NCI-H2107 (cell line): Measurements from ENCODE around the gene DTX3L.
"Not testable (repeated sequence)": the region's sequence is repeated elsewhere in the genome, so short reads cannot be mapped to it uniquely, and the experiment has no call there.

Experiments used
- DNase-seq: peaks from one replicate; lab custom pipeline; 2025; lab: John Stamatoyannopoulos, UW

DTX3L gene

GRCh38 chr3:122562923-122563716 lies 1.0 kb upstream of the DTX3L start:
- DNase-seq = no peak

GRCh38 chr3:122563717-122564025 lies 467 bp upstream of the DTX3L start:
- peak; percentile 4 for DNase-seq

DNA sequence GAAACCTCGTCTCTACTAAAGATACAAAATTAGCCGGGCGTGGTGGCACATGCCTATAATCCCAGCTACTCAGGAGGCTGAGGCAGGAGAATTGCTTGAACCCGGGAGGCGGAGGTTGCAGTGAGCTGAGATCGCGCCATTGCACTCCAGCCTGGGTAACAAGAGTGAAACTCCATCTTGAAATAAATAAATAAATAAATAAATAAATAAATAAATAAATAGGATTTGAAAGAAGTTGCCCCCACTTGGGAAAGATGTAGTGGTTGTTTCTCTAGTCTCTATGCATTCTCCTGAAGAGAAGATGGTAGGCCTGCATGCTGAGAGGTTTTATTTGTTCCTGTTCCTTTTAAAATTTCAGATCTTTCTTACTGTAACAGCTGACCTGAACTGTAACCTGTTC lies 4.0 kb downstream of the DTX3L start:
- DNase-seq = not testable (repeated sequence)

- DNase-seq = no peak
Observed at GRCh38 chr3:122568755-122569154, 4.6 kb downstream of the DTX3L start.

DNA sequence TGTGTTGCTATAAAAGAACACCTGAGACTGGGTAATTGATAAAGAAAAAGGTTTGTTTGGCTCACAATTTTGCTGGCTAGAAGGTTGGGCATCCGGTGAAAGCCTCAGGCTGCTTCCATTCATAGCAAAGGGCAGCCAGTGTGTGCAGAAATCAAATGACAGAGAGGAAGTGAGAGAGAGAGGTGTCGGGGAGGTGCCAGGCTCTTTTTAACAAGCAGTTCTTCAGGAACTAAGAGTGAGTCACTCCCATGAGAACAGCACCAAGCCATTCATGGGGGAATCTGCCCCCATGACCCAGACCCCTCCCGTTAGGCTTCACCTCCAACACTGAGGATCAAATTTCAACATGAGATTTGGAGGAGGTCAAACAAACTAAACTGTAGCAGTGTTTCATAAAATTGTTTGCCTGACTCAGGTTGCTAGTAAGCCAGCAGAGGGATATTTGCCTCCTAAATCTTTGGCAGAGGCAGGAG lies 8.8 kb downstream of the DTX3L start:
- peak; percentile 13 for DNase-seq

DNA sequence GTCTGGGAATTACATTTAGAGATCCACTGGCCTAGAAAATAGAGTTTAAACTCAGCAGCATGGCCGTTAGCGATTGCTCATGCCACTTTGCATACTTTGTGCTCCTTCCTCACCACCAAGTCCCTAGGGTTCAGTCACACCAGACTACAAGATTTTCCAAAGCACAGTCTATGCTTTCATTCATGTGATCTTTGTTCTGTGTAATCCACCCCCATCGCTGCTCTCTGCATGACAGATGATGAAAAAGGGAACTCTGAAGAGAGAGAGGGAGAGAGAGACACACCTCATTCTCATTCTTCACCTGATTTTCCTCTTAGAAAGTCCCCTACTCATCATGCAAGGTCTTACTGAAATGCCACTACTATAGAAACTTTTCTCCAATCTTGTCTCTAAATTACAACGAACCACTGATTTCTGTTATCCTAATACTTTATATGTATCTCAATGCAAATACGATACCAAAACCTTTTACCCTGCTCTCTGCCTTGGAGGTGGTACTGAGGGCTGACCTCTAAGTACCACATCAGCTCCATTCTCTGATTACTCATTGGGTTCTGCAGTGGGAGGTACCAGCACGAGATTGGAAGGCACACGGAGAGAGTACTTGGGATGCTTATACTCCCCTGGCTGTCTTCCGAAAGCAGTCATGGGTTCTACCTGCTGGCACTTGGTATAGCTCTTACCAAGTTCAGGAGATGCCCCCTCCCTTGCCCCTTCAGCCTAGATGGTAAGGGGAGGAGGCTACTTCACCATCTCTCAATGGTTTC lies 12.2 kb downstream of the DTX3L start:
- DNase-seq = peak; percentile 40

GRCh38 chr3:122577409-122578031 lies 13.4 kb downstream of the DTX3L start, which contains the start of gene PARP15:
Gene PARP15, plus strand, starts transcription at chr3:122577650. Its CDS starts 18 bp downstream, at chr3:122577668.
- no peak for DNase-seq

GRCh38 chr3:122578069-122578740 lies 14.1 kb downstream of the DTX3L start:
- DNase-seq = peak; percentile 8

DNA sequence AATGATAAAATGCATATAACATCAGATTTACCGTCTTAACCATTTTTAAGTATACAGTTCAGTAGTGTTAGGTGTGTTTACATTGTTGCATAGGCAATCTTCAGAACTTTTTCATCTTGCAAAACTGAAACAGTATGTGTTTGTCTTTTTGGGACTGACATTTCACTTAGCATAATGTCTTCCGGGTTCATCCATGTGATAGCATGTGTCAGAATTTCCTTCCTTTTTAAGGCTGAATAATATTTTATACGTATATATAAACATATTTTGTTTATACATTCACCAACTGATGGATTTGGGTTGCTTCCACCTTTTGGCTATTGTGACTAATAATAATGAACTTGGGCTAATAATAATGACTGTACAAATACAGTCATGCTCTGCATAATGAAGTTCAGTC lies 16.3 kb downstream of the DTX3L start:
- no peak for DNase-seq

DNA sequence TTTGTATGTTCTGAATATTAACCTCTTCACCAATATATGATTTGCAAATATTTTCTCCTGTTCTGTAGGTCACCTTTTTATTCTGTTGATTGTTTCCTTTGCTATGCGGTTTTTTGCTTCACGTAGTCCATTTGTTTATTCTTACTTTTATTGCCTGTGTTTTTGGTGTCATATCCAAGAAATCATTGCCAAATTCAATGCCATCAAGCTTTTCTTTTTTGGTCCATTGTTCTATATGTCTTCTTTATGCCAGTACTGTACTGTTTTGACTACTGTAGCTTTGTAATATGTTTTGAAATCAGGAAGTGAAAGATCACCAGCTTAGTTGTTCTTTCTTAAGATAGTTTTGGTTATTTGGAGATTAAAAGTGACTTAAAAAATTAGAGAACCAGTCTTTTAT lies 17.5 kb downstream of the DTX3L start:
- no peak for DNase-seq

DNA sequence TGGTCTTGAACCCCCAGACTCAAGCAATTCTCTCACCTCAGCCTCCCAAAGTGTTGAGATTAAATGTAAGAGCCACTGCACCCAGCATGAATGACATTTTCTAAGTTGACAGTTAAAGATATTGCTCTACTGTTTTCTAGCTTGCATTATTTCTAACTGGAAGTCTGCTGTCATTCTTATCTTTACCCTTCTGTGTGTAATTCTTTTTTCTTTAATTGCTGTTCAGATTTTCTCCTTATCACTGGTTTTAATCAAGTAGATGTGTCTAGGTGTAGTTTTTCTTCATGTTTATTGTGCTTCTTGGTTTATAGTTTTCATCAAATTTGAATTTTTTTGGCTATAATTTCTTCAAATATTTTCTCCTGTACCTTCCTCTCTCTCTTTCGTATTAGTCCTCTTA lies 18.3 kb downstream of the DTX3L start:
- DNase-seq = no peak

- no peak for DNase-seq
Observed at GRCh38 chr3:122586098-122586497, 22.0 kb downstream of the DTX3L start.

DNA sequence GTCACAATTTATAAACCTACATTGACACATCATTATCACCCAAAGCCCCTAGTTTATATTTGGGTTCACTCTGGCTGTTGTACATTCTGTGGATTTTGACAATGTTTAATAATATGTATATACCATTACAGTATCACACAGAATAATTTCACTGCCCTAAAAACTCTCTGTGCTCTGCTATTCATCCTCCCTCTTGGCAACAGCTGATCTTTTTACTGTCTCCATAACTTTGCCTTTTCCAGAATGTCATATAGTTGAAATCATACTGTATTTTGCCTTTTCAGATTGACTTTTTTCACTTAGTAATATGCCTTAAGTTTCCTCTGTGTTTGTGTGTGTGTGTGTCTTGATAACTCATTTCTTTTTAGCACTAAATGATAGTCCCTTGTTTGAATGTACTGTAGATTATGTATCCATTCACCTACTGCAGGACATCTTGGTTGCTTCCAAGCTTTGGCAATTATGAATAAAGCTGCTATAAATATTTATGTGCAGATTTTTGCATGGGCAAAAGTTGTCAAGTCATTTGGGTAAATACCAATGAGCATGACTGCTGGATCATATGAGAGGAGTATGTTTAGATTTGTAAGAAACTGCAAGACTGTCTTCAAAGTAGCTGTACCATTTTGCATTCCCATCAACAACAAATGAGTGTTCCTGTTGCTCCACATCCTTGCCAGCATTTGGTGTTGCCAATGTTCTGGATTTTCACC lies 22.8 kb downstream of the DTX3L start:
- no peak for DNase-seq

GRCh38 chr3:122587572-122587971 lies 23.4 kb downstream of the DTX3L start:
- DNase-seq = no peak

DNA sequence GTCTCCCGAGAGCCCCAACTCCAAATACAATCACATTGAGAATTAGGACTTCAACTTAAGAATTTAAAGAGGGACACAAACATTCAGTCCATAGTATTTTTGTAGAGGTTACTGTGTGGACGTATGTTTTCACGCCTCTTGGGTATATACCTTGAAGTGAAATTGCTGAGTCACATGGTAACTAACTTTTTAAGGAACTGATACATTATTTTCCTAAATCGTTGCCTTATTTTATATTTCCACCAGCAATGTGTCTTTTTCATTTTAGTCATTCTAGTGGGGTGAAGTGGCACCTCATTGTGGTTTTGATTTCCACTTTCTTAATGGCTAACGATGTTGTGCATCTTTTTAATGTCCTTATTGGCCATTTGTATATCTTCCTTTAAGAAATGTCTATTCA lies 25.2 kb downstream of the DTX3L start:
- DNase-seq = no peak

DNA sequence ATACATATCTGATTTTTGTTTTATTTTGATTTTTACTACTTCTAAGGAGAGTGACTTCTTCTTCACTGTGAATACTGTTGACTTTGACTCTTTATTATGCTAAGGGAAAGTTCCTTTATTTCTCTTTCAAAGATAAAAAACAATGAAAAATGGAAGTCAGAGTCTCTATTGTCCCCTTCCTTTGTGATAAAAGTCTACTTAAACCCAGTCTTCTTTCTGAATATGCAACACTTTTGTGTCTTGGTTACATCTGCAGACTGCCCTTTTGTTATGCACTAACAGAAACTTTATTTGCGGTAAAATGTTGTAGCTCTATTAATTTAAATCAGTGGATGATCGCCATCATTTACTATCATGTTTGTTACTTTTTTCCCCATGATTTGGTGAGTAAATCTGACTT lies 26.5 kb downstream of the DTX3L start:
- no peak for DNase-seq

DNA sequence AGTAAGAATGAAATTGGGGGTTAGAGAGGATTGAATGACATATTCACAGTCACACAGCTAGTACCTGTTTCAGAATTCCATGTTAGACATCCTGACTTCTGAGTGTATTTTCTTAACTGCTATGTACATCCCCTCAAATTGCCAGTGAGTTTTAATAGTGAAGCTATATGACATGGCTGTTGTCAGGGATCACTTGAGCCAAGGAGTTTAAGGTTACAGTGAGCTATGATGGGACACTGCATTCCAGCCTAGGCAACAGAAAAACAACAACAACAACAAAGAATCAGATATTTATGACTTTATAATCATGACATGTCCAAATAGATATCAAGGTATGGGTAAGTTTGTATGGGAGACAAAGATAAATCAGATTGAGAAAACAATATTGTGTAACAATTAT lies 29.9 kb downstream of the DTX3L start:
- no peak for DNase-seq

- DNase-seq = no peak
Observed at GRCh38 chr3:122598151-122598550, 34.0 kb downstream of the DTX3L start.

DNA sequence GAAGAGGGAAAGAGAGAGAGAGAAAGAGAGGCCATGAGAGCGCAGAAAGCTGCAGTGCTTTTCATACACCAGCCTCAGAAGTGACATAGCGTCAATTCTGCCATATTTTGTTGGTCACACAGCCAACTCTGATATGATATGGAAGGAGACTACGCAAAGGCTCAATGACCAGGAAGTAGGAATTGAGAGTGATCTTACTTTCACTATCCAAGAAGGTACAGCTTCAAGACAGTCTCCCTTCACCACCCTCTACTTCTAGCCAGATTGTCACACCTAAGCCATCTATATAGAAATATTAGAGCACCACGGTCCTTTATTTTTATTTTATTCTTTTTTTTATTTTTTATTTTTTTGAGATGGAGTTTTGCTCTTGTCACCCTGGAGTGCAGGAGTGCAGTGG lies 34.4 kb downstream of the DTX3L start:
- DNase-seq = no peak

DNA sequence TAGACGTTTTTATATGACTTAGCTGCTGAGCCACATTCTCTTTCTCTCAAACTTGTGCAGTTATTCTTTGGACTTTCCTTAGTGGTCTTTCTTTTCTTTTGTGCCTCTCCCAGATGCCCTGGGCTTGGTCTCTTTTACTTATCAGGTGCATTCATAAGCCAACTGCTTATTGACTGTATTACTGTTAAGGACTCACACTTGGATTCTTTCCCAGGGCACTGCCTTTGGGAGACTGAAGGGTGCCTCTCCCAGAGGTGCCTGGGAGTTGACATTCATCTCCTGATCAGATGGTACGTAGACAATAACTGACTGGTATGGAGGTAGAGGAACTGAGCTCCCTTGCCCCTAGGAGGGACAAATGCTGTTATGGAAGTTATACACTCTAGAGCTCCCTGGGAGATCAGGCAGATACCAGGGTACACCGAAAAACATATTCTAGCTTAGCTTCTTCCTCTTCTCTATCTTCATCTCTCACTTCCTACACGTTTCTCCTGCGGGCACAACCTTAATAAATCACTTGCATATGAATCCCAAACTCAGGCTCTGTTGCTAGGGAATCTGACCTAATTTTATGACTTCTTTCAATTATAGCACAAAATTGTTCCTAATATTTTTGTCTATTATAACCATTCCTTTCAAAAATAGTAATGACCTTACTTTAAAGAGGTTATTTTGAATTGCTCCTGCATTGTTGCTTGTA lies 38.0 kb downstream of the DTX3L start:
- no peak for DNase-seq

DNA sequence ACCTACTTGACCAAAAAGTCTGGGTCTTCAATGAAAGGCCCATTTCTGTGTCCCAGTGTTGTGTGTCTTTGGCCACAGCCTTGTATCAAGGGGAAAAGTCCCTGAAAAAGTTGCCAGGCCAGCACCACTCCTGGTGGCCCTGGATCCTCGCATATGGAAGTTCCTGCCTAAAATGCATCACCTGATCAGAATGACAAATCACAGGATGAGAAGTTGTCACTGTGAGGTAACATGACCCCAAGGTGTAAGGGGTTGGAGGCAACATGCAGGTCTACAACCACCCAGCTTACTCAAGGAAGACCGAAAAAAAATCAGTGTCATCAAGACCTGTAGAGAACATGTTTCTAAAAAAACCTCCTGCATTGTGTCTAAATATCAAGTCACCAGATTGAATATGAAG lies 38.9 kb downstream of the DTX3L start:
- no peak for DNase-seq
